GM12878 (cell line): ENCODE measurements around the gene AKAP13. TPM values are rescaled to one million over a fixed set of nuclear protein-coding genes. Genes with fewer than 3 reads are reported as not detected.

Experiments used
- ATAC-seq: fragments of 200-7000 bp; cut with Tn5 transposase; 3 replicates; pipeline ENCODE4 v1.9.1; 2020; ENCODE audit warnings: mild to moderate bottlenecking, moderate library complexity
- BruUV-seq: library from RNA; stranded (reverse); fragments of 400-500 nt; replicated peaks from 2 replicates; lab custom pipeline; 2021; lab: Mats Ljungman, UMichigan
- CTCF ChIA-PET: fragments of 300-600 bp; sonication (Branson Sonifier 250); formaldehyde crosslinking; extraction: SDS; loops from one replicate; lab custom pipeline; 2021; ENCODE audit warnings: inconsistent platforms; lab: Yijun Ruan, JAX
- POLR2A ChIA-PET: fragments of 350-600 bp; formaldehyde crosslinking; extraction: SDS; loops from one replicate; lab custom pipeline; 2021; ENCODE audit warnings: inconsistent platforms; lab: Charles Lee
- RAD21 ChIA-PET: fragments of 300-600 bp; sonication (Branson Sonifier 250); formaldehyde crosslinking; loops from one replicate; lab custom pipeline; 2023; ENCODE audit warnings: antibody characterized with exemption; ENCODE audit not compliant: unreplicated experiment; lab: Charles Lee
- SMC1A ChIA-PET: fragments of 300-600 bp; sonication (Branson Sonifier 250); formaldehyde crosslinking; loops from one replicate; lab custom pipeline; 2023; ENCODE audit not compliant: unreplicated experiment, uncharacterized antibody; lab: Charles Lee
- DNase-seq: peaks from one replicate; pipeline ENCODE4 v3.0.0-alpha.2; 2011; ENCODE audit warnings: low read depth, low spot score
- FAIRE-seq: peaks from 3 replicates; lab custom pipeline; 2011; peaks lifted over from hg19 to GRCh38; lab: Jason Lieb, UNC
- H2AFZ ChIP-seq: 2 replicates; pipeline ENCODE4 v1.6.0; 2011; ENCODE audit warnings: low read depth, low read length, control low read depth; ENCODE audit not compliant: control insufficient read depth
- H3K27ac ChIP-seq: 2 replicates; pipeline ENCODE4 v1.5.1; 2011; ENCODE audit warnings: control low read depth; ENCODE audit not compliant: control insufficient read depth, insufficient read depth
- H3K27me3 ChIP-seq, 2 experiments: replicated peaks in 1 of 2; 2 replicates each; pipeline versions ENCODE4 v1.6.0 to v1.6.1; 2011; ENCODE audit warnings: low read length in 1 of 2; ENCODE audit not compliant: control insufficient read depth in 2 of 2, insufficient read depth in 2 of 2
- H3K36me3 ChIP-seq, 2 experiments: 2 replicates each; pipeline ENCODE4 v1.5.1; 2011; ENCODE audit warnings: low read length in 1 of 2; ENCODE audit not compliant: control insufficient read depth in 2 of 2, insufficient read depth in 2 of 2
- H3K4me1 ChIP-seq: 2 replicates; pipeline ENCODE4 v1.6.1; 2011; ENCODE audit warnings: mild to moderate bottlenecking, low read length, moderate library complexity, mixed read lengths; ENCODE audit not compliant: control insufficient read depth, insufficient read depth
- H3K4me2 ChIP-seq: 2 replicates; pipeline ENCODE4 v1.6.0; 2011; ENCODE audit warnings: control low read depth; ENCODE audit not compliant: control insufficient read depth, insufficient read depth
- H3K4me3 ChIP-seq: fragments of 200-600 bp; sonication (generic); 2 replicates; pipeline ENCODE4 v1.5.1; 2016
- H3K79me2 ChIP-seq: 2 replicates; pipeline ENCODE4 v1.6.0; 2011; ENCODE audit warnings: low read length; ENCODE audit not compliant: control insufficient read depth, insufficient read depth
- H3K9ac ChIP-seq: 2 replicates; pipeline ENCODE4 v1.8.0; 2011; ENCODE audit warnings: low read length, control low read depth, mixed read lengths; ENCODE audit not compliant: control insufficient read depth, insufficient read depth
- H3K9me3 ChIP-seq: replicated peaks from 3 replicates; pipeline ENCODE4 v1.5.1; 2011; ENCODE audit warnings: mild to moderate bottlenecking, low read length; ENCODE audit not compliant: control insufficient read depth, insufficient read depth
- H4K20me1 ChIP-seq: 2 replicates; pipeline ENCODE4 v1.6.0; 2011; ENCODE audit not compliant: control insufficient read depth, insufficient read depth
- EED ChIP-seq: sonication (generic); IDR thresholded peaks from 2 replicates; pipeline ENCODE4 v1.6.1; 2016; ENCODE audit warnings: antibody characterized with exemption, low read depth
- IKZF1 ChIP-seq: fragments of 450-650 bp; conservative IDR thresholded peaks from 2 replicates; pipeline ENCODE4 v1.6.1; 2017; ENCODE audit warnings: antibody characterized with exemption, mild to moderate bottlenecking
- NBN ChIP-seq: fragments of 450-650 bp; IDR thresholded peaks from 2 replicates; pipeline ENCODE4 v1.6.1; 2016
- NR2F1 ChIP-seq: fragments of 450-650 bp; conservative IDR thresholded peaks from 2 replicates; pipeline ENCODE4 v1.6.1; 2017; ENCODE audit warnings: mild to moderate bottlenecking
- PAX5 ChIP-seq: IDR thresholded peaks from 2 replicates; pipeline ENCODE4 v1.6.1; 2011; ENCODE audit warnings: low read depth, low read length, borderline replicate concordance
- RUNX3 ChIP-seq: IDR thresholded peaks from 2 replicates; pipeline ENCODE4 v1.6.1; 2012; ENCODE audit warnings: low read length, inconsistent platforms
- SMAD1 ChIP-seq: fragments of 450-650 bp; IDR thresholded peaks from 2 replicates; pipeline ENCODE4 v1.6.1; 2018; ENCODE audit warnings: mild to moderate bottlenecking, low read depth; ENCODE audit not compliant: partially characterized antibody
- SMARCA5 ChIP-seq: fragments of 450-650 bp; IDR thresholded peaks from 2 replicates; pipeline ENCODE4 v1.6.1; 2017; ENCODE audit warnings: mild to moderate bottlenecking
- ZNF217 ChIP-seq: fragments of 450-650 bp; IDR thresholded peaks from 2 replicates; pipeline ENCODE4 v1.6.1; 2017; ENCODE audit warnings: antibody characterized with exemption, mild to moderate bottlenecking
- WGBS: methylation state at CpG from one replicate; pipeline ENCODE4 v1.1.6; 2016; ENCODE audit warnings: low lambda C conversion rate; ENCODE audit not compliant: insufficient replicate concordance, insufficient coverage; ENCODE audit errors: missing lambda C conversion rate; 5-methylcytosine and 5-hydroxymethylcytosine counted together
- in situ Hi-C: fragments of 300-500 bp; cut with MboI; formaldehyde crosslinking; loops from 9 replicates; pipeline ENCODE4 v1.14.3; 2018; ENCODE audit warnings: mixed read lengths
- intact Hi-C: fragments of 100-400 bp; cut with micrococcal nuclease; formaldehyde crosslinking; loops from one replicate; pipeline ENCODE4 v1.14.2; 2022; ENCODE audit not compliant: unreplicated experiment
- polyA plus RNA-seq, 11 experiments: library from polyadenylated mRNA; depleted of rRNA in 4 of 11; unstranded in 6 of 11; stranded (reverse) in 5 of 11; fragments of >200 nt; fragmentation: Nextera tagmentation in 4 of 11; fragmentation: Illumina TruSeq in 1 of 11; extraction: Ambion mirVana in 4 of 11; extraction: Trizol in 1 of 11; gene quantifications; 1 replicate in 1 of 11; 2 replicates in 10 of 11; pipeline versions ENCODE4 v1.2.1 to v1.2.3, GENCODE V29; 2011 to 2016; ENCODE audit warnings: inconsistent platforms in 2 of 11, missing spikeins in 2 of 11, low read depth in 1 of 11
- total RNA-seq, 4 experiments: library from RNA; depleted of rRNA in 3 of 4; stranded (reverse); fragments of >200 nt in 3 of 4; fragmentation: Illumina TruSeq in 1 of 4; extraction: Trizol in 1 of 4; gene quantifications; 2 replicates each; pipeline versions ENCODE4 v1.2.1 to v1.2.3, GENCODE V29; 2013 to 2021
- TF ChIP-seq, protein P1 (sequence below): fragments of 450-650 bp; IDR thresholded peaks from 2 replicates; pipeline ENCODE4 v1.6.1; 2017; ENCODE audit warnings: mild to moderate bottlenecking, moderate library complexity
- TF ChIP-seq, protein P2 (sequence below): IDR thresholded peaks from 2 replicates; pipeline ENCODE4 v1.6.1; 2012; ENCODE audit warnings: low read length, inconsistent platforms
- TF ChIP-seq, protein P3 (sequence below): fragments of 450-650 bp; formaldehyde crosslinking; IDR thresholded peaks from 2 replicates; pipeline ENCODE4 v1.4.0; 2022; ENCODE audit warnings: mild to moderate bottlenecking, moderate library complexity

The AKAP13 gene
- total and polyA plus RNA-seq, 10 of the 15 experiments (the other 5 are each of a cell fraction or from before 2014, with no cell fraction given): 14.4 to 74.9 (median 55.1) TPM

DNA sequence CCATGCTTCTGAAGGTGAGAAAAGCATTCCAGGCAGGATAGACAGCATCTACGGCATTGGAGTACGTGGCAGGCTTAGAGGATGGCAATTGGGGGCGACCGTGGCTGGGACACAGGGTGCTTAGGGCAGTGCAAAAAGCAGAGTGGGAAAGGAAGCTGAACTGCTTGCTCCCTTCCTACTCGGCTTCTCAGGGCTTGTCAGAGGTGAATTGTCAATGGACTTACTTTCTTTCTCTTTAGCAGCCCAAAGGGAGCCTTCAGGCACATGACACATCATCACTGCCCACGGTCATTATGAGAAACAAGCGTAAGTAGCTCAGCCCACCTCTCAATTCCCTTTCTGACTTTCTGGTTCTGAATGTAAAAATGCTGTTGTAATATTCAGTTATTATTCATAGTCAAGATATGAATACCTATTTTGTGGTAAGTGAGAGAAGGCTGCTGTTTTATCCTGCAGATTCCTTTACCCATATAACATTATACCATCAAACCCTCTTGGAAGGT, 330.0 kb downstream of the AKAP13 start (continued):
- no peak for TF ChIP-seq ZNF217
- peak; percentile 84; the same call in 1 of the 2 replicates for TF ChIP-seq PAX5
- no peak for TF ChIP-seq SMAD1

DNA sequence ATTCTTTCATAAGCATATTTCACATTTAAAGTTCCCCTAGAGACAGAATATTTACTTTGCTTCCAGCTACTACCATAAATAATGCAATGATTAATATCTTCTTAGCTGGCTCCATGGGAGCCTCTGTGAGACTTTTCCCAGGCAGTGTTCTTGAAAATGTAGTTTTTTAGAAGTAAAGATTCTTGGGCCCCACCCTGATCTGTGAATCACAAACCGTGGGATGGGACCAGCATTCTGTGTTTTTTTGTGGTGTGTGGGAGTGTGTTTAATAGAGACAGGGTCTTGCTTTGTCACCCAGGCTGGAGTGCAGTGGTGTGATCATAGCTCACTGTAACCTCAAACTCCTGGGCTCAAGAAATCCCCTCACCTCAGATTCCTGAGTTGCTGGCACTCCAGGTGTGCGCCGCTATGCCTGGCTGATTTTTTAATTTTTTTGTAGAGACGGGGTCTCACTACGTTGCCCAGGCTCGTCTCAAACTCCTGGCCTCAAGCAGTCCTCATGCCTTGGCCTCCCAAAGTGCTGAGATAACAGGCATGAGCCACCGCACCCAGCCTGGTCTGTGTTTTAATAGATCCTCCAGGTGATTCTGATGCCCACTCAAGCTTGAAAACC, 331.3 kb downstream of the AKAP13 start:
- Histone ChIP-seq H3K36me3 (peaks cover 4 to 21% of the 10 kb centered on the region in 2 experiments), H3K4me2 (peak overlapping the region; percentile 99), H3K4me1 (peaks cover 45% of the 10 kb centered on the region), H4K20me1 (no peaks in the 10 kb centered on the region), H3K4me3 (no peak overlapping the region), H2AFZ (no peak overlapping the region), H3K27me3 (no peaks in the 10 kb centered on the region), H3K9ac (no peak overlapping the region; the same call in 1 of the 2 replicates), H3K27ac (peak overlapping the region; percentile 99), H3K9me3 (no peaks in the 10 kb centered on the region), H3K79me2 (peaks cover 47% of the 10 kb centered on the region)
- ATAC-seq (no peak), FAIRE-seq (no peak), DNase-seq (no peak)
- 77% methylated on average over 7 of the region's 7 CpGs for WGBS
- BruUV-seq: no TSS peak
- intact Hi-C loops (loop anchor here (5.0 kb wide), 1 partner anchor 224 kb away; no protein-coding TSS in a partner anchor), in situ Hi-C loops (no loop called here)
- ChIA-PET RAD21 (interaction anchor here (0.9 to 5.7 kb wide), 9 partner anchors 9 to 399 kb away, joined by 3 to 90 read pairs (median 5); no protein-coding TSS in a partner anchor), SMC1A (interaction anchor here (0.9 to 5.6 kb wide), 12 partner anchors 7 to 415 kb away, joined by 3 to 142 read pairs (median 6); no protein-coding TSS in a partner anchor), POLR2A (interaction anchor here (0.6 to 5.4 kb wide), 7 partner anchors 9 to 228 kb away, joined by 3 to 86 read pairs (median 4); no protein-coding TSS in a partner anchor), CTCF (interaction anchor here (0.6 to 5.4 kb wide), 6 partner anchors 9 to 404 kb away, joined by 3 to 59 read pairs (median 6); no protein-coding TSS in a partner anchor)
- TF ChIP-seq NBN (no peak), IKZF1 (peak; percentile 51; the same call in 1 of the 2 replicates), RUNX3 (peak; percentile 76), EED (peak; percentile 66), SMARCA5 (peak; percentile 50; the same call in 1 of the 2 replicates), NR2F1 (no peak)
- TF ChIP-seq, protein P1, sequence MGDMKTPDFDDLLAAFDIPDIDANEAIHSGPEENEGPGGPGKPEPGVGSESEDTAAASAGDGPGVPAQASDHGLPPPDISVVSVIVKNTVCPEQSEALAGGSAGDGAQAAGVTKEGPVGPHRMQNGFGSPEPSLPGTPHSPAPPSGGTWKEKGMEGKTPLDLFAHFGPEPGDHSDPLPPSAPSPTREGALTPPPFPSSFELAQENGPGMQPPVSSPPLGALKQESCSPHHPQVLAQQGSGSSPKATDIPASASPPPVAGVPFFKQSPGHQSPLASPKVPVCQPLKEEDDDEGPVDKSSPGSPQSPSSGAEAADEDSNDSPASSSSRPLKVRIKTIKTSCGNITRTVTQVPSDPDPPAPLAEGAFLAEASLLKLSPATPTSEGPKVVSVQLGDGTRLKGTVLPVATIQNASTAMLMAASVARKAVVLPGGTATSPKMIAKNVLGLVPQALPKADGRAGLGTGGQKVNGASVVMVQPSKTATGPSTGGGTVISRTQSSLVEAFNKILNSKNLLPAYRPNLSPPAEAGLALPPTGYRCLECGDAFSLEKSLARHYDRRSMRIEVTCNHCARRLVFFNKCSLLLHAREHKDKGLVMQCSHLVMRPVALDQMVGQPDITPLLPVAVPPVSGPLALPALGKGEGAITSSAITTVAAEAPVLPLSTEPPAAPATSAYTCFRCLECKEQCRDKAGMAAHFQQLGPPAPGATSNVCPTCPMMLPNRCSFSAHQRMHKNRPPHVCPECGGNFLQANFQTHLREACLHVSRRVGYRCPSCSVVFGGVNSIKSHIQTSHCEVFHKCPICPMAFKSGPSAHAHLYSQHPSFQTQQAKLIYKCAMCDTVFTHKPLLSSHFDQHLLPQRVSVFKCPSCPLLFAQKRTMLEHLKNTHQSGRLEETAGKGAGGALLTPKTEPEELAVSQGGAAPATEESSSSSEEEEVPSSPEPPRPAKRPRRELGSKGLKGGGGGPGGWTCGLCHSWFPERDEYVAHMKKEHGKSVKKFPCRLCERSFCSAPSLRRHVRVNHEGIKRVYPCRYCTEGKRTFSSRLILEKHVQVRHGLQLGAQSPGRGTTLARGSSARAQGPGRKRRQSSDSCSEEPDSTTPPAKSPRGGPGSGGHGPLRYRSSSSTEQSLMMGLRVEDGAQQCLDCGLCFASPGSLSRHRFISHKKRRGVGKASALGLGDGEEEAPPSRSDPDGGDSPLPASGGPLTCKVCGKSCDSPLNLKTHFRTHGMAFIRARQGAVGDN: peak; percentile 34; the same call in 1 of the 2 replicates
- TF ChIP-seq, protein P2, sequence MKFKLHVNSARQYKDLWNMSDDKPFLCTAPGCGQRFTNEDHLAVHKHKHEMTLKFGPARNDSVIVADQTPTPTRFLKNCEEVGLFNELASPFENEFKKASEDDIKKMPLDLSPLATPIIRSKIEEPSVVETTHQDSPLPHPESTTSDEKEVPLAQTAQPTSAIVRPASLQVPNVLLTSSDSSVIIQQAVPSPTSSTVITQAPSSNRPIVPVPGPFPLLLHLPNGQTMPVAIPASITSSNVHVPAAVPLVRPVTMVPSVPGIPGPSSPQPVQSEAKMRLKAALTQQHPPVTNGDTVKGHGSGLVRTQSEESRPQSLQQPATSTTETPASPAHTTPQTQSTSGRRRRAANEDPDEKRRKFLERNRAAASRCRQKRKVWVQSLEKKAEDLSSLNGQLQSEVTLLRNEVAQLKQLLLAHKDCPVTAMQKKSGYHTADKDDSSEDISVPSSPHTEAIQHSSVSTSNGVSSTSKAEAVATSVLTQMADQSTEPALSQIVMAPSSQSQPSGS: peak; percentile 51; the same call in 1 of the 2 replicates
- TF ChIP-seq, protein P3, sequence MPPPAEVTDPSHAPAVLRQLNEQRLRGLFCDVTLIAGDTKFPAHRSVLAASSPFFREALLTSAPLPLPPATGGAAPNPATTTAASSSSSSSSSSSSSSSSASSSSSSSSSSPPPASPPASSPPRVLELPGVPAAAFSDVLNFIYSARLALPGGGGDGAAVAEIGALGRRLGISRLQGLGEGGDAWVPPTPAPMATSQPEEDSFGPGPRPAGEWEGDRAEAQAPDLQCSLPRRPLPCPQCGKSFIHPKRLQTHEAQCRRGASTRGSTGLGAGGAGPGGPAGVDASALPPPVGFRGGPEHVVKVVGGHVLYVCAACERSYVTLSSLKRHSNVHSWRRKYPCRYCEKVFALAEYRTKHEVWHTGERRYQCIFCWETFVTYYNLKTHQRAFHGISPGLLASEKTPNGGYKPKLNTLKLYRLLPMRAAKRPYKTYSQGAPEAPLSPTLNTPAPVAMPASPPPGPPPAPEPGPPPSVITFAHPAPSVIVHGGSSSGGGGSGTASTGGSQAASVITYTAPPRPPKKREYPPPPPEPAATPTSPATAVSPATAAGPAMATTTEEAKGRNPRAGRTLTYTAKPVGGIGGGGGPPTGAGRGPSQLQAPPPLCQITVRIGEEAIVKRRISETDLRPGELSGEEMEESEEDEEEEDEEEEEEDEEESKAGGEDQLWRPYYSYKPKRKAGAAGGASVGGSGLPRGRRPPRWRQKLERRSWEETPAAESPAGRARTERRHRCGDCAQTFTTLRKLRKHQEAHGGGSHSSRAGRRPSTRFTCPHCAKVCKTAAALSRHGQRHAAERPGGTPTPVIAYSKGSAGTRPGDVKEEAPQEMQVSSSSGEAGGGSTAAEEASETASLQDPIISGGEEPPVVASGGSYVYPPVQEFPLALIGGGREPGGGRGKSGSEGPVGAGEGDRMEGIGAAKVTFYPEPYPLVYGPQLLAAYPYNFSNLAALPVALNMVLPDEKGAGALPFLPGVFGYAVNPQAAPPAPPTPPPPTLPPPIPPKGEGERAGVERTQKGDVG (CRISPR knock-in tag): no peak
